GM20431 (cell line): ENCODE data around the gene FER1L5.

Source experiments
- in situ Hi-C: fragments of 300-500 bp; cut with MseI, MboI; formaldehyde crosslinking; loops from one replicate; pipeline ENCODE4 v1.15.0; 2020; ENCODE audit warnings: low sequenced_read_pairs; ENCODE audit not compliant: unreplicated experiment

FER1L5 gene

DNA sequence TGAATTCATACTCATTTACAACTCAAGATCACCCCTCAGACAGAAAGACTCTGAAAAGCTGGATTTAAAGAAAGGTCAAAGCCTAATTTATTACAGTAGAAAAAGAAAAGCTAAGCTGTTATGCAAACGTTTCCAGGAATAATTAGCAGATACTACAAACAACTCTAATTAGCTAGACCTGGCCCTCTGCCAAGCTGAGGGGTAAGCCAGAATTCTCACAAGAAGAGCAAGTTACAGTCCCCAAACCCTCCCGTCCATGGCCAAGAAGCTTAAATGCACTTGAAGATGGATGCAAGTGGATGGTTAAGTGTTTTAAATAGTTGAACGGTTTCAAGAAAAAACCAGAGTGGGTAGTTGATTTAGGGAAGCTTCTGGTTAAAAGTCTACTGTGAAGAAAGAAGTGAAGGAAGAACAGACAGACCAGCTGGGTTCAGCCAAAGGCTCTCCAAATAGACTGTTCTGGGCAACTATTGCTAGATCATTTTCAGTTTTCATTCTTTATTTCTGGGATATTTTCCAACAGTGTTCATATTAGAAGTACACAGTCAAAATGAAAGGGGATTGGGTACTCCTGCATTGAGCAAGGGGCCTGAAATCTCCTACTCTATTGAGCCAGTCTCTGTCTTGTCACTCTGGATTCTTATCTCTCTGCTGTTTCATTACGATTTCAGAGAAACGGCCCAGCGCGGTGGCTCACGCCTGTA is 92.5 kb downstream of the FER1L5 start:
- in situ Hi-C loops = no loop called here

DNA sequence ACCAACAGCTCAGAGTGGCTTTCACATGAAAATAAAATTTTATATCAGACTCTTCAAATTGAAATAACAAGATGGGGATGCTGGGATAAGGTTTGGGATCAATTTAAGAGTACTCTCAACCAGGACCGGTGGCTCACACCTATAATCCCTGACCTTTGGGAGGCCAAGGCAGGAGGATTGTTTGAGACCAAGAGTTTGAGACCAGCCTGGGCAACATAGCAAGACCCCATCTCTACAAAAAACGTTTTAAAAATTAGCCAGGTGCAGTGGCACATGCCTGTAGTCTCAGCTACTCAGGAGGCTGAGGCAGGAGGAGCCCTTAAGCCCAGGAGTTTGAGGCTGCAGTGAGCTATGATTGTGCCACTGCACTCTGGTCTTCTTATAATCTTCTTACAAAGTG is 94.7 kb downstream of the FER1L5 start:
- in situ Hi-C loops = no loop called here

DNA sequence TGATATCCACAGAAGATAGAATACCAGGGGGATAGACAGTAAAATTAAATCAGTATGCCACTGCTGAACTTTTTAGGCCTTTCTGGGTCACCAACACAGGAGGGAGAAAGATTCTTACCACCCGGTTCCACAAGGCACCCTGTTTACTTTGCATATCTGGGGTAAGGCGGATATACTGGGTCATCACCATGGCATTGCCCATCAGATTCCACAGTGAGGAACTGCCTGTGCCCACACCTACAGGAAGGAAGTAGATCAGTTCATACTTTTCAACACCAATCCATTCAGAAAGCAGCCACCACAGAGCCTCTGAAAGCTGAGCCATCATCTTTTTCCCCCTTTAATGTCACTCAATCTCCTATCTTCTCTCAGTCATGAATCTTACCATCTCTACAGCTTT is 95.3 kb downstream of the FER1L5 start:
- in situ Hi-C loops = no loop called here

DNA sequence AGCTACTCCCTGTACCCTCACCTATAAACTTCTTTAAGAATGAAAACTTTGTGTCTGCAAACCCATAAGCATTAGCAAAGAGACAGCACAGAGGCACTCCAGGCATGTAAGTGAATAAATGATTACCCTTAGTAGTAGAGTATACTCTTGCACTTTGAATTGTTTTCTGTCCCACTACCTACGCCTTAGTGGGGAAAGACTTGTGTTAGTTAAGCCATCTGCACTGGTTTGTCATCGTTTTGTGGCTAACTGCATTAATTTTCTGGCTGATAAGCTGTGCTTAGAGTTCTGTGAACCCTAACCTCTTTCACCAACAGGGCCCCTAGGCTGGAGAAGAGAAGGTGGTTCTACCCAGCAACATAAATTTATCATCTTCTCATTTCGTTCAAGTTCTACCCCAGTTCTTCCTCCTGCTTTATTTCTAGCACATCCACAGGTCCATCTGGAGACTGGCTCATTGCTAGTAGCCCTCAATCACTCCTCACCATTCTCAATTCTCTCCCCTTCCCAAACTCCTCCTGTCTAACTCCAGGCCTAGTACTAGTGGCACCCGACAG is 96.6 kb downstream of the FER1L5 start:
- in situ Hi-C loops = no loop called here

DNA sequence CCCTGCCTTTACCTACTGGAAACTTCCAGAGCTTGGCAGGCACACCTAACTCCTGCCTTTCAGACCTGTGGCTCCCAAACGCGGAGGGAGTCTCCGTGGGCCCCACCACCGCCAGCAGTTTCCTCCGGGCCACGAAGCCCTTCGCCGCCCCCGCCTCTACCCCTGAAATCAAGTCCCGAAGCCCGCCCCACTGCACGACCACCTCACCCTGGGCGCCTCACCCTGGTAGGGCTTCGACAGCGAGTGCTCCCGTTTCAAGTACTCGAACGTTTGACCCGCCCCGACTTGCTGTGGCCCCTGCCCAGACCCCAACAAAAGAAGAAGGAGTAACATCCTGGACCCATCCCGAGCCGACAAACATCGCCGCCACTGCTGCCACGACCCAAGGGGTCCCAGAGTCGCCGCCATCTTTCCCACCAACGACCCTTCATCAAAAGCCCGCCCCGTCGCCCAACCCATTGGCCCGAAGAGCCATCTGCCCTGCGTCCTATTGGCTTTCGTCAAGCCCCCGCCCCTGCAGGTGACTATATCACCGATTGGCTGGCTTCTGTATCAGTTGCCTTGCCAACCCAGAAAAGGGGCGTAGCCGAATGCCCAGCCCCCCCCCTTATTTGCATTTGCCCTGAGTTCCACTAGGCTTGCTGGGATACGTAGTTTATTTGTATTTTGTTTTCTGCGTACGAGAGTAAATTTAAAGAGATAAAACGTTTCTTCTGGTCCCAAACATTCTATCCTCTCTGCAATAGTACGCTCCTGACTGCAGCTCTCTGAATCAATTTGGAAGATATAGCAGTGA is 97.3 kb downstream of the FER1L5 start, which contains the start of gene LMAN2L:
Gene LMAN2L (minus strand): TSS at position 432 of the 796 bp plus-strand sequence. CDS start 24 bp downstream, at position 408.
- in situ Hi-C loops = no loop called here

DNA sequence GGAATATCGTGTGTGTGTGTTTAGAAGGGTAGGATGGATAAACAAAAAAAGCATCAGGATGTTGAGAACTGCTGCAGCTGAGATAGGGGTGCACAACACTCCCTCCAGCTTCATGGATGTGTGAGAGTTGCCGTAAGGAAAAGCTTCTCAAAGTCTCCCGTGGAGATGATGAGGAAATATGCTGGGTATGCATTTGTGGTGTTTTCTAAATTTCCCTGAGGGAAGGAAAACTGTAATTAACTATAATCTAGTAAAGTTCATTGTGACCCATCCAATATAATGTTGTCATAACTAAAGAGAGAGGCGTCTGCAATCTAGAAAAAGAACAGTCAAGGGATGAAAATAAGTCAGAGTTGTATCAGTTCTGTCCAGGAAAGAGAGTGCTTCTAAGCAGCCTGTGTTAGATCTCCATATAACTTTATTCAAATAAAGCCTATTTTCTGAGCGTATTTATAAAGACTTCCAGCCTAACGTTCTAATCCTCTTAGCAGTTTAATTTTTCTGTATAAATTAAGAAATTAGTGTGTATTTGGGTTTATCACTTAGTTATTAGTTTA is 104.6 kb downstream of the FER1L5 start:
- in situ Hi-C loops = no loop called here

DNA sequence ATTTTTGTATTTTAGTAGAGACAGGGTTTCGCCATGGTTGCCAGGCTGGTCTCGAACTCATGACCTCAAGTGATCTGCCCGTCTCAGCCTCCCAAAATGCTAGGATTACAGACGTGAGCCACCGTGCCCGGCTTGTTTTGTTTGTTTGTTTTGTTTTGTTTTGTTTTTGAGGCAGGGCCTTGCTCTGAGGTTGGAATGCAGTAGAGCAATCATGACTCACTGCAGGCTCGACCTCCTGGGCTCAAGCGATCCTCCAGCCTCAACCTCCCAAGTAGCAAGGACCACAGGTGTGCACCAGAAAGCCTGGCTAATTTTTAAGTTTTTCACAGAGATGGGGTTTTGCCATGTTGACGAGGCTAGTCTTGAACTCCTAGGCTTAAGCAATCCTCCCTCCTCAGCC is 109.2 kb downstream of the FER1L5 start:
- in situ Hi-C loops = no loop called here

DNA sequence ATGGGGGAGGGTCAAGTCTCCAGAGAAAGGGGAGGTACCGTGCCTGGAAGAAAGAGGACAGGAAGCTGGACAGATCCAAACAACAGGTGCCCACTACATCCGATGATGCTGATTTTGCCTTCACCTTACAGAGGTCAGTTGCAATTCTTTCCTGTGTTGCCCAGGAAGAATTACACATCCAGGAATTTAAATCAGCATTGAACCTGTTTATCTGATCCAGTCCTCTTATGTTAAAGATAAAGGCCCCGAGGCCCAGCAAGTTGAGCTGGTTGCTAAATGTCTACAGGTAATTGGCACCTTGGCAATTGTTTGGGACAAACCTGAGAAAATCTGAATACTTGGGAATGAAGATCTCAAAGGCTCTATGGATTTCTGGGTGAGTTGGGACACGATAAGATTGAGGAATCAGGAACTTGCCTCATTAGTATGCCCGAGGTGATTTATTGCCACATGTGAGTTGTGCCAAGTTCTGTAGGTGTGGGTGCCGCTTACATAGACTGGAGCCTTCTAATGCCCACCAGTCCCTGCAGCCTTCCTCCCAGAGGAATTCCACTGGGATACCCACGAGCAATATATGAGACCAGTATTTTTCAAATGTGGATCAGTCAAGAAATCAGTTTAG is 111.2 kb downstream of the FER1L5 start:
- in situ Hi-C loops = no loop called here

DNA sequence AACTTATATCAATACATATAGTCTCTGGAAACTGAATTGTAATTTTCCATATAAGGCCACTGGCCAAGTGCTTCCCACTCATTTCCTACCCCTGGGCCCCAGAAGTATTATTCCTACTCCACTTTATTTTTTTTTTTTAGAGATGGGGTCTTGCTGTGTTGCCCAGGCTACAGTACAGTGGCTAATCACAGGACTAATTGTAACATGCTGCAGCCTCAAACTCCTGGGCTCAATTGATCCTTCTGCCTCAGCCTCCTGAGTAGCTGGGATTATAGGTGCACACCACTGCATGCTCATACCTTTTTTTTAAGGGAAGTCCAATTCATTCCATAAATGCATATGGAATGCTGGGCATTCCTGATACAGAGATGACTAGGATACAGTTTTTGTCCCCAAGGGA is 111.8 kb downstream of the FER1L5 start:
- in situ Hi-C loops = no loop called here
